ENCODE measurements around the gene FAM200B. TPM values are rescaled to one million over a fixed set of nuclear protein-coding genes. Genes with fewer than 3 reads are reported as not detected.

Gene FAM200B
- total and polyA plus RNA-seq, 2 donors (not counting 3 experiments of a cell fraction or from before 2014, with no cell fraction given): 13.9 to 24.6 TPM

GRCh38 chr4:15636818-15637217, 44.8 kb upstream of the FAM200B start:
- DNase-seq (ENCODE audit: low read depth, low spot score) (no peak), FAIRE-seq (no peak)
- H2AFZ ChIP-seq (ENCODE audit: low read depth, low read length): no peak overlapping the region
- peaks cover 5 to 23% of the 10 kb centered on the region in 2 experiments for H3K36me3 ChIP-seq (ENCODE audit: control insufficient read depth in 2 of 2, extremely low read depth in 1 of 2, insufficient read depth in 2 of 2, low read length in 2 of 2)
- TF ChIP-seq MYC (IDR thresholded peaks at IDR 0.05; ENCODE audit: low read depth, low read length) (no peak), EZH2 (IDR thresholded peaks at IDR 0.05; ENCODE audit: borderline replicate concordance, low read depth, low read length, severe bottlenecking) (no peak), CTCF (IDR thresholded peaks at IDR 0.05; ENCODE audit: extremely low read depth in 1 of 2, insufficient read depth in 1 of 2, low read depth in 1 of 2, low read length in 2 of 2) (no peak), GATA2 (IDR thresholded peaks at IDR 0.05; ENCODE audit: insufficient read depth, insufficient read length, low read depth, low read length) (no peak), FOS (IDR thresholded peaks at IDR 0.05; ENCODE audit: borderline replicate concordance, insufficient read depth, low read length) (no peak), JUN (IDR thresholded peaks at IDR 0.05; ENCODE audit: borderline replicate concordance, insufficient read depth, insufficient read length, low read depth) (no peak), MAX (IDR thresholded peaks at IDR 0.05; ENCODE audit: insufficient read depth, insufficient read length) (no peak), POLR2AphosphoS5 (IDR thresholded peaks at IDR 0.05; ENCODE audit: insufficient read depth, low read depth, low read length) (no peak), POLR2A (IDR thresholded peaks at IDR 0.05; ENCODE audit: low read depth, low read length) (no peak)
- POLR2A ChIA-PET: no interaction called here
- peaks cover 2% of the 10 kb centered on the region for H4K20me1 ChIP-seq (replicated peaks; ENCODE audit: control insufficient read depth, extremely low read depth, insufficient read depth, low read length)
- no peaks in the 10 kb centered on the region for H3K4me1 ChIP-seq (ENCODE audit: control insufficient read depth, extremely low read depth, insufficient read depth, low read length)
- H3K4me2 ChIP-seq (ENCODE audit: insufficient read depth, low read length): no peak overlapping the region
- H3K9me1 ChIP-seq (replicated peaks; ENCODE audit: control insufficient read depth, extremely low read depth, insufficient read depth, low read length): no peaks in the 10 kb centered on the region
- no peak overlapping the region for H3K27ac ChIP-seq (ENCODE audit: insufficient read depth, low read depth, low read length)
- no TSS peak for BruUV-seq (replicated peaks)
- peaks cover 8% of the 10 kb centered on the region for H3K79me2 ChIP-seq (ENCODE audit: control insufficient read depth, insufficient read depth, low read length)
- no peaks in the 10 kb centered on the region for H3K9me3 ChIP-seq (replicated peaks; ENCODE audit: control insufficient read depth, insufficient read depth, low read length)
- H3K9ac ChIP-seq (replicated peaks; ENCODE audit: extremely low read depth, insufficient read depth, low read length): no peak overlapping the region
- dilution Hi-C loops (cut with MboI; ENCODE audit: extremely low pct_ligation_motif_present, low sequenced_read_pairs): no loop called here
- H3K27me3 ChIP-seq (ENCODE audit: control insufficient read depth in 2 of 2, insufficient read depth in 2 of 2, low read length in 2 of 2): no peaks in the 10 kb centered on the region
- H3K4me3 ChIP-seq (replicated peaks in 1 of 3; ENCODE audit: insufficient read depth in 1 of 3, low read depth in 1 of 3, low read length in 3 of 3): no peak overlapping the region
- intact Hi-C loops (cut with micrococcal nuclease): no loop called here
- CTCF ChIA-PET: interaction anchor here (1.3 to 1.4 kb wide), 2 partner anchors 17 to 157 kb away, joined by 3 to 6 read pairs; no protein-coding TSS in a partner anchor
